ENCODE data around the gene ESYT1. TPM values are rescaled to one million over a fixed set of nuclear protein-coding genes. Genes with fewer than 3 reads are reported as not detected.

The ESYT1 gene, protein sequence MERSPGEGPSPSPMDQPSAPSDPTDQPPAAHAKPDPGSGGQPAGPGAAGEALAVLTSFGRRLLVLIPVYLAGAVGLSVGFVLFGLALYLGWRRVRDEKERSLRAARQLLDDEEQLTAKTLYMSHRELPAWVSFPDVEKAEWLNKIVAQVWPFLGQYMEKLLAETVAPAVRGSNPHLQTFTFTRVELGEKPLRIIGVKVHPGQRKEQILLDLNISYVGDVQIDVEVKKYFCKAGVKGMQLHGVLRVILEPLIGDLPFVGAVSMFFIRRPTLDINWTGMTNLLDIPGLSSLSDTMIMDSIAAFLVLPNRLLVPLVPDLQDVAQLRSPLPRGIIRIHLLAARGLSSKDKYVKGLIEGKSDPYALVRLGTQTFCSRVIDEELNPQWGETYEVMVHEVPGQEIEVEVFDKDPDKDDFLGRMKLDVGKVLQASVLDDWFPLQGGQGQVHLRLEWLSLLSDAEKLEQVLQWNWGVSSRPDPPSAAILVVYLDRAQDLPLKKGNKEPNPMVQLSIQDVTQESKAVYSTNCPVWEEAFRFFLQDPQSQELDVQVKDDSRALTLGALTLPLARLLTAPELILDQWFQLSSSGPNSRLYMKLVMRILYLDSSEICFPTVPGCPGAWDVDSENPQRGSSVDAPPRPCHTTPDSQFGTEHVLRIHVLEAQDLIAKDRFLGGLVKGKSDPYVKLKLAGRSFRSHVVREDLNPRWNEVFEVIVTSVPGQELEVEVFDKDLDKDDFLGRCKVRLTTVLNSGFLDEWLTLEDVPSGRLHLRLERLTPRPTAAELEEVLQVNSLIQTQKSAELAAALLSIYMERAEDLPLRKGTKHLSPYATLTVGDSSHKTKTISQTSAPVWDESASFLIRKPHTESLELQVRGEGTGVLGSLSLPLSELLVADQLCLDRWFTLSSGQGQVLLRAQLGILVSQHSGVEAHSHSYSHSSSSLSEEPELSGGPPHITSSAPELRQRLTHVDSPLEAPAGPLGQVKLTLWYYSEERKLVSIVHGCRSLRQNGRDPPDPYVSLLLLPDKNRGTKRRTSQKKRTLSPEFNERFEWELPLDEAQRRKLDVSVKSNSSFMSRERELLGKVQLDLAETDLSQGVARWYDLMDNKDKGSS
- polyA plus RNA-seq (19.6 and 25.1 TPM in 2 replicates), polyA minus RNA-seq (16.4 and 26.1 TPM in 2 replicates)

DNA sequence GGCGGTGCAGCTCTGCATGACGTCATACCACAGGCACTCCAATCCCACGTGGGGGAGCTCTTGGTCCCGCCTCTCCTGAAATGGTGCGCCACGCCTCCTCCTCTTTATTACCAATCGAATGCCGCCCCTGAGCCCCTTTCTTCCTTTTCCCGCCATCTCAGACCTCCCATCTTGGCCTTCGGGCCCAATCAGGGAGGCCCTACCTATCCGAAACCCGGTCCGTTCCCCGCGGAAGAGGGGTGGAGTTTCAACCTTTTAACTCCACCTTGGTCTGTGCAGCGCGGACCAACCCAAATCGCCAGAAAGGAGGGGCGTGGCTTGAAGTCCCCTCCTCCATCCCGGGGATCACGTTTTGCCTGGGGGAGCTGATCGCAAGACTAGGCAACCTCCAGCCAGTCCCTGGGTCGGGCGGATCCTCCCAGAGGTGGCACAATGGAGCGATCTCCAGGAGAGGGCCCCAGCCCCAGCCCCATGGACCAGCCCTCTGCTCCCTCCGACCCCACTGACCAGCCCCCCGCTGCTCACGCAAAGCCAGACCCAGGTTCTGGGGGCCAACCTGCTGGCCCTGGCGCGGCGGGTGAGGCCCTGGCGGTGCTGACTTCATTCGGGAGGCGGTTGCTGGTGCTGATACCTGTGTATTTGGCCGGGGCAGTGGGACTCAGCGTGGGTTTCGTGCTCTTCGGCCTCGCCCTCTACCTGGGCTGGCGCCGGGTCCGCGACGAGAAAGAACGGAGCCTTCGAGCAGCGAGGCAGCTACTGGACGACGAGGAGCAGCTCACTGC, at the start of gene ESYT1:
Gene ESYT1, plus strand, starts transcription at position 380 of the 782 bp plus-strand sequence. Its CDS starts 53 bp downstream, at position 433.
- H3K27me3 ChIP-seq (ENCODE audit: insufficient read depth, low read depth, low read length): no peaks in the 10 kb centered on the region
- peak within 1 kb of the TSS; percentile 74 for H3K4me2 ChIP-seq (ENCODE audit: low read length)
- H3K4me3 ChIP-seq (ENCODE audit: low read length): peak within 1 kb of the TSS; percentile 76
- no peaks in the 10 kb centered on the region for H3F3A ChIP-seq (ENCODE audit: insufficient read depth, low read length, poor library complexity, severe bottlenecking)
- peak within 1 kb of the TSS; percentile 80 for H3K9ac ChIP-seq (ENCODE audit: low read length)
- H2AFZ ChIP-seq (ENCODE audit: low read depth, low read length): peak within 1 kb of the TSS; percentile 59
- H3K27ac ChIP-seq (ENCODE audit: low read length): peak within 1 kb of the TSS; percentile 57
- no peaks in the 10 kb centered on the region for H3K79me2 ChIP-seq (replicated peaks; ENCODE audit: insufficient read depth, low read length)
- TF ChIP-seq EP300 (conservative IDR thresholded peaks at IDR 0.05; ENCODE audit: poor library complexity, severe bottlenecking) (peak; percentile 10), RAD21 (conservative IDR thresholded peaks at IDR 0.05) (peak; percentile 14), TAF1 (IDR thresholded peaks at IDR 0.05; ENCODE audit: low read depth) (no peak), POLR2AphosphoS5 (IDR thresholded peaks at IDR 0.05) (peak; percentile 81), MXI1 (conservative IDR thresholded peaks at IDR 0.05; ENCODE audit: poor library complexity, severe bottlenecking) (peak; percentile 73), SMC3 (conservative IDR thresholded peaks at IDR 0.05; ENCODE audit: poor library complexity) (no peak)
- TF ChIP-seq, protein P1, sequence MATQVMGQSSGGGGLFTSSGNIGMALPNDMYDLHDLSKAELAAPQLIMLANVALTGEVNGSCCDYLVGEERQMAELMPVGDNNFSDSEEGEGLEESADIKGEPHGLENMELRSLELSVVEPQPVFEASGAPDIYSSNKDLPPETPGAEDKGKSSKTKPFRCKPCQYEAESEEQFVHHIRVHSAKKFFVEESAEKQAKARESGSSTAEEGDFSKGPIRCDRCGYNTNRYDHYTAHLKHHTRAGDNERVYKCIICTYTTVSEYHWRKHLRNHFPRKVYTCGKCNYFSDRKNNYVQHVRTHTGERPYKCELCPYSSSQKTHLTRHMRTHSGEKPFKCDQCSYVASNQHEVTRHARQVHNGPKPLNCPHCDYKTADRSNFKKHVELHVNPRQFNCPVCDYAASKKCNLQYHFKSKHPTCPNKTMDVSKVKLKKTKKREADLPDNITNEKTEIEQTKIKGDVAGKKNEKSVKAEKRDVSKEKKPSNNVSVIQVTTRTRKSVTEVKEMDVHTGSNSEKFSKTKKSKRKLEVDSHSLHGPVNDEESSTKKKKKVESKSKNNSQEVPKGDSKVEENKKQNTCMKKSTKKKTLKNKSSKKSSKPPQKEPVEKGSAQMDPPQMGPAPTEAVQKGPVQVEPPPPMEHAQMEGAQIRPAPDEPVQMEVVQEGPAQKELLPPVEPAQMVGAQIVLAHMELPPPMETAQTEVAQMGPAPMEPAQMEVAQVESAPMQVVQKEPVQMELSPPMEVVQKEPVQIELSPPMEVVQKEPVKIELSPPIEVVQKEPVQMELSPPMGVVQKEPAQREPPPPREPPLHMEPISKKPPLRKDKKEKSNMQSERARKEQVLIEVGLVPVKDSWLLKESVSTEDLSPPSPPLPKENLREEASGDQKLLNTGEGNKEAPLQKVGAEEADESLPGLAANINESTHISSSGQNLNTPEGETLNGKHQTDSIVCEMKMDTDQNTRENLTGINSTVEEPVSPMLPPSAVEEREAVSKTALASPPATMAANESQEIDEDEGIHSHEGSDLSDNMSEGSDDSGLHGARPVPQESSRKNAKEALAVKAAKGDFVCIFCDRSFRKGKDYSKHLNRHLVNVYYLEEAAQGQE (IDR thresholded peaks at IDR 0.05; ENCODE audit: borderline replicate concordance): peak; percentile 72
- TF ChIP-seq, protein P2, sequence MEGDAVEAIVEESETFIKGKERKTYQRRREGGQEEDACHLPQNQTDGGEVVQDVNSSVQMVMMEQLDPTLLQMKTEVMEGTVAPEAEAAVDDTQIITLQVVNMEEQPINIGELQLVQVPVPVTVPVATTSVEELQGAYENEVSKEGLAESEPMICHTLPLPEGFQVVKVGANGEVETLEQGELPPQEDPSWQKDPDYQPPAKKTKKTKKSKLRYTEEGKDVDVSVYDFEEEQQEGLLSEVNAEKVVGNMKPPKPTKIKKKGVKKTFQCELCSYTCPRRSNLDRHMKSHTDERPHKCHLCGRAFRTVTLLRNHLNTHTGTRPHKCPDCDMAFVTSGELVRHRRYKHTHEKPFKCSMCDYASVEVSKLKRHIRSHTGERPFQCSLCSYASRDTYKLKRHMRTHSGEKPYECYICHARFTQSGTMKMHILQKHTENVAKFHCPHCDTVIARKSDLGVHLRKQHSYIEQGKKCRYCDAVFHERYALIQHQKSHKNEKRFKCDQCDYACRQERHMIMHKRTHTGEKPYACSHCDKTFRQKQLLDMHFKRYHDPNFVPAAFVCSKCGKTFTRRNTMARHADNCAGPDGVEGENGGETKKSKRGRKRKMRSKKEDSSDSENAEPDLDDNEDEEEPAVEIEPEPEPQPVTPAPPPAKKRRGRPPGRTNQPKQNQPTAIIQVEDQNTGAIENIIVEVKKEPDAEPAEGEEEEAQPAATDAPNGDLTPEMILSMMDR (IDR thresholded peaks at IDR 0.05; ENCODE audit: poor library complexity, severe bottlenecking): no peak
- no peaks in the 10 kb centered on the region for H4K20me1 ChIP-seq (ENCODE audit: insufficient read depth)
- no peaks in the 10 kb centered on the region for H3K36me3 ChIP-seq (ENCODE audit: insufficient read depth, low read length)
- no peaks in the 10 kb centered on the region for H3K9me2 ChIP-seq (ENCODE audit: insufficient read depth, low read length)
- H3K9me3 ChIP-seq (ENCODE audit: low read length): no peaks in the 10 kb centered on the region

DNA sequence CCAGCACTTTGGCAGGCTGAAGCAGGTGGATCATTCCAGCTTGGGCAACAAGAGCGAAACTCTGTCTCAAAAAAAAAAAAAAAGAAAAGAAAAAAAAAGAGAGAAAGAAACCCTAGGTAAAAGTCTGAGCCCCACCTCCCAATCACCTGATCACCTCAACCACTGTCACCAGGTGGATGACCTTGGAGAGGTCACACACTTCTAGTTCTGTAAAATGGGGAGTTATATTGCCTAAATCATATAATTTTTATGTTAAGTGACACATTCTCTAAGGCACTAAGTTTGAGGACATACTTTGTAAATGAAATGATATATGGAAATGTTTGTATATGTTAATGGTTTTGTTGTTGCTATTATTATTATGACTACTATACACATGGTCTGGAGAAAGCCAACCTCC, 49.6 kb upstream of the ESYT1 start:
- H3K36me3 ChIP-seq (ENCODE audit: insufficient read depth, low read length): no peaks in the 10 kb centered on the region
- no peak overlapping the region for H3K27ac ChIP-seq (ENCODE audit: low read length)
- no peak overlapping the region for H2AFZ ChIP-seq (ENCODE audit: low read depth, low read length)
- no peaks in the 10 kb centered on the region for H3K9me3 ChIP-seq (ENCODE audit: low read length)
- no peak overlapping the region for H3K4me2 ChIP-seq (ENCODE audit: low read length)
- no peaks in the 10 kb centered on the region for H3K9me2 ChIP-seq (ENCODE audit: insufficient read depth, low read length)
- H3K27me3 ChIP-seq (ENCODE audit: insufficient read depth, low read depth, low read length): peaks cover 41% of the 10 kb centered on the region
- no peaks in the 10 kb centered on the region for H3F3A ChIP-seq (ENCODE audit: insufficient read depth, low read length, poor library complexity, severe bottlenecking)
- no peak overlapping the region for H3K9ac ChIP-seq (ENCODE audit: low read length)
- no peaks in the 10 kb centered on the region for H4K20me1 ChIP-seq (ENCODE audit: insufficient read depth)
- no peaks in the 10 kb centered on the region for H3K79me2 ChIP-seq (replicated peaks; ENCODE audit: insufficient read depth, low read length)
- H3K4me3 ChIP-seq (ENCODE audit: low read length): no peak overlapping the region
- TF ChIP-seq EZH2 (IDR thresholded peaks at IDR 0.05; ENCODE audit: borderline replicate concordance, insufficient read depth, low read length, poor library complexity, severe bottlenecking) (no peak), SMC3 (conservative IDR thresholded peaks at IDR 0.05; ENCODE audit: poor library complexity) (no peak), POLR2AphosphoS5 (IDR thresholded peaks at IDR 0.05) (no peak), MXI1 (conservative IDR thresholded peaks at IDR 0.05; ENCODE audit: poor library complexity, severe bottlenecking) (no peak), EP300 (conservative IDR thresholded peaks at IDR 0.05; ENCODE audit: poor library complexity, severe bottlenecking) (no peak), TAF1 (IDR thresholded peaks at IDR 0.05; ENCODE audit: low read depth) (no peak)
- TF ChIP-seq, protein P2 (IDR thresholded peaks at IDR 0.05; ENCODE audit: poor library complexity, severe bottlenecking): no peak
- TF ChIP-seq, protein P1 (IDR thresholded peaks at IDR 0.05; ENCODE audit: borderline replicate concordance): no peak
